ENCODE measurements around the gene NFATC1.

NFATC1 gene

DNA sequence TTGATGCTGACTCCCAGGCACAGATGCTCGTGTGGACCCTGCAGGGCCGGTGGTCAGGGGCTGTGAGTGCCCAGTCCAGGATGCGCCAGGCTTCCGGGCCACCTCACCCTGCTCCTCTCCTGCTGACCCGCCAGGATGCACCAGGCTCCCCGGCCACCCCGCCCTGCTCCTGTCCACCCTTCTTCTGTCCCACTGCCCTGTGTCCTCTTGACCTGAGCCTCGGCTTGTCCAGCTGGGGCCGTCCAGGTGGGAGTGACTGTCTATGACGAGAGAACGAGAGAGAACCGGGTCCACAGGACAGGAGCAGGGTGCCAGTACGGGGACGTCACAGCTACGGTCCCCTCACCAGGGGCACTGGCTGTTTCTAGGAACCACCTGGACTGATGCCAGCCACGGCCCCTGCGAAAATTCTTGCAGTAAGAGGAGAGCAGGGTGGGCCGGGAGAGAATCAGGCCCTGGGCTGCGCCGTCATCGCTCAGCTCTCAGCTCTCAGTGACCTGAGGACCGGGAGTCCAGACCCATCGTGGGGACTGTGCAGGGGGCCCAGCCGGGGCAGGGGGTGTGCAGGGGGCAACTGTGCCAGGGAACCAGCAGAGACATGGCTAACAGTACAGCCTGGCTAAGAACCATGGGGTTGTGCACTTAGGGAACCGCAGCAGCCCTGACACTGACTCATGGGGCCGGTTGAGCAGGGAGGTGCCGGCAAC is 12.9 kb upstream of the NFATC1 start:
- H3K27ac ChIP-seq, result no peak overlapping the region
- no peak for TF ChIP-seq ZFX (IDR thresholded peaks at IDR 0.05)
- TF ChIP-seq, protein P1, sequence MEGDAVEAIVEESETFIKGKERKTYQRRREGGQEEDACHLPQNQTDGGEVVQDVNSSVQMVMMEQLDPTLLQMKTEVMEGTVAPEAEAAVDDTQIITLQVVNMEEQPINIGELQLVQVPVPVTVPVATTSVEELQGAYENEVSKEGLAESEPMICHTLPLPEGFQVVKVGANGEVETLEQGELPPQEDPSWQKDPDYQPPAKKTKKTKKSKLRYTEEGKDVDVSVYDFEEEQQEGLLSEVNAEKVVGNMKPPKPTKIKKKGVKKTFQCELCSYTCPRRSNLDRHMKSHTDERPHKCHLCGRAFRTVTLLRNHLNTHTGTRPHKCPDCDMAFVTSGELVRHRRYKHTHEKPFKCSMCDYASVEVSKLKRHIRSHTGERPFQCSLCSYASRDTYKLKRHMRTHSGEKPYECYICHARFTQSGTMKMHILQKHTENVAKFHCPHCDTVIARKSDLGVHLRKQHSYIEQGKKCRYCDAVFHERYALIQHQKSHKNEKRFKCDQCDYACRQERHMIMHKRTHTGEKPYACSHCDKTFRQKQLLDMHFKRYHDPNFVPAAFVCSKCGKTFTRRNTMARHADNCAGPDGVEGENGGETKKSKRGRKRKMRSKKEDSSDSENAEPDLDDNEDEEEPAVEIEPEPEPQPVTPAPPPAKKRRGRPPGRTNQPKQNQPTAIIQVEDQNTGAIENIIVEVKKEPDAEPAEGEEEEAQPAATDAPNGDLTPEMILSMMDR (conservative IDR thresholded peaks at IDR 0.05), result no peak

DNA sequence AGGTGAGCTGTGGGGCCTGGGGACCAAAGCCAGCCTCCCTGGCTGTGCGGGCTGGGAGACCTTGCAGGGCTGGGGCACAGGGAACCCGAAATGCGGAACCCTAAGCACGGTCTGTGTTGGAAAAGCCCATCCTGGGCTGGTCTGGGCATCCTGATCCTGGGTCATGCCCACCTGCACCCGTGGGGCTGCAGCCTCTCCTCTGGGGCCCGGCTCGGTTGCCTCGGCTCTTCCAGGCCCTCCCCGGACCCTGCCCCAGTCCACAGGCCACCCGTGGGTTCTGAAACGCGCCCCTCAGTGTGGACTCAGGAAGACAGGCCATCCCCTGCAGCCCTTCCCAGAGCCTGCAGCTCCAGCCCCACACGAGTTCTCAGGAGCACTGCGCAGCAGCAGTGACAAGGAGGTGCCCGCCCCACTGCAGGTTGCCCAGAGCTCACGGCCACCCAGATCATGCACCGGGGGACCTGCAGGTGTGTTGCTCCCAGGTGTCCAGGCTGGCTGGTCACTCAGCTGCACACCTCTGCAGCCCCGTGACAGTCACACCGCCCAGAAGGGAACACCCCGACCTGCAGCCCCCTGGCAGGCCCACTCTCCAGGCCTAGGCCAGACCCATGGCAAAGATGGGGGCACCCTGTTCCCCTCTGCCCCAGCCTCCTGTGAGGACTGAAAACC is 12.2 kb upstream of the NFATC1 start:
- H3K27ac ChIP-seq, result no peak overlapping the region
- TF ChIP-seq, protein P1 (conservative IDR thresholded peaks at IDR 0.05), result no peak
- TF ChIP-seq ZFX (IDR thresholded peaks at IDR 0.05), result no peak

DNA sequence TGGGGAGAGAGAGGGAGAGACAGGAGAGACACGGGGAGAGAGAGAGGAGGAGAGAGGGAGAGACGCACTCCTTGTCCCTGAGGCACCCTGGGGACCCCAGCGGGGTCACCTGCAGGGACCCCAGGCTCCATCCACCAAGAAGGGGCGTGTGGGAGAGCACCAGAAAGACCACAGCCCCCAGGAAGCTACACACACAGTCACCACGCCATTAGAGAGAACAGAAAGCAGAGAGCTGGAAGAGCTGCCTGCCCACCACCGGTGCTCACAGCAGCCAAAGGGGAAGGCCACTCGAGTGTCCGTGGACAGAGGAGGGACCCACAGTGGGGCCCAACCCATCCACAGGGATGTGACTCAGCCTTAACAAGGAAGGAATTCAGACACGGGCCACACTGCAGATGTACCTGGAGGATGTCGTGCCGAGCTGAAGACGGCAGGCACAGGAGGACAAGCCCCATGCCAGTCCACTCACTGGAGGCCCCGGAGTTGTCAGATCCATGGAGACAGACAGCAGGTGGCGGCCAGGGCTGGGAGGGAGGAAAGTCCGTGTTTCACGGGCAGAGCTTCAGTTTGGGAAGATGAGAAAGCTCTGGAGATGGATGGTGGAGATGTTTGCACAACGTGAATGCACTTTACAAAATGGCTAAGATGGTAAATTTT is 11.5 kb upstream of the NFATC1 start:
- no peak for TF ChIP-seq ZFX (IDR thresholded peaks at IDR 0.05)
- TF ChIP-seq, protein P1 (conservative IDR thresholded peaks at IDR 0.05), result no peak
- no peak overlapping the region for H3K27ac ChIP-seq

DNA sequence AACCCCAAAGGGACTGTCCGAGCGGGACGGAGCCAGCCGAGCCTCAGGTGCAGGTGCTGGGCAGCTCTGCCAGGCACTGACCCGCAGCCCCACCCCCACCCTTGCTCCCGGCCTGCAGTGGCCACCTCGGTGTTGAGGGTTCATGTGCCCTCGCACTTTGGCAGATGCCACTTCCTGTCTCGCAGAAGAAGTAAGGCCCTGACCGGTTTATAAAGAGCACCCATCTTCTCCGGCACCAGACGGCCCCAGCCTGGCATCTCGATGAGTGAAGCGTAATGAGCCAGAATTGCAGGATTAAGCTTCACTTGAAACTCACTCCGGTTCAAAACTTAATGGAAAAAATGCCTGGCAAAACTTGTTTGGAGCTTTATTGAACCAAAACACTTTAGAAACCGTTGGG is 10.9 kb upstream of the NFATC1 start:
- TF ChIP-seq, protein P1 (conservative IDR thresholded peaks at IDR 0.05), result no peak
- no peak for TF ChIP-seq ZFX (IDR thresholded peaks at IDR 0.05)
- no peak overlapping the region for H3K27ac ChIP-seq

DNA sequence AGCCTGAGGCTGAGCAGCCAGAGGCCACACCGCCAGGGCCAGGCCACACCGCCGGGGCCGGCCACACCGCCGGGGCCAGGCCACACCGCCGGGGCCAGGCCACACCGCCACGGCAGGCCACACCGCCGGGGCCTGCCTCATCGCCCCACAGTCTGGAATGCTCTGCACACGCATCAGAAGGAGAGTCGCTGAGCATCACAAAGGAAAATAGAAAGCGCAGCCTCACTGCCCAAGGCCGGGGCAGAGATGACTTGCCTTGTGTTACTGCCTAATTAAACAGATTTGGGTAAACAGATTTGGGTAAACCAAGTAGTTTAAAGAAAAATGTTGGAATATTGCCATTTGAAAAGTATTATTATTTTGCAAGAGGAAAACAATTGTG is 10.4 kb upstream of the NFATC1 start:
- H3K27ac ChIP-seq, result no peak overlapping the region
- TF ChIP-seq ZFX (IDR thresholded peaks at IDR 0.05), result no peak
- TF ChIP-seq, protein P1 (conservative IDR thresholded peaks at IDR 0.05), result no peak

DNA sequence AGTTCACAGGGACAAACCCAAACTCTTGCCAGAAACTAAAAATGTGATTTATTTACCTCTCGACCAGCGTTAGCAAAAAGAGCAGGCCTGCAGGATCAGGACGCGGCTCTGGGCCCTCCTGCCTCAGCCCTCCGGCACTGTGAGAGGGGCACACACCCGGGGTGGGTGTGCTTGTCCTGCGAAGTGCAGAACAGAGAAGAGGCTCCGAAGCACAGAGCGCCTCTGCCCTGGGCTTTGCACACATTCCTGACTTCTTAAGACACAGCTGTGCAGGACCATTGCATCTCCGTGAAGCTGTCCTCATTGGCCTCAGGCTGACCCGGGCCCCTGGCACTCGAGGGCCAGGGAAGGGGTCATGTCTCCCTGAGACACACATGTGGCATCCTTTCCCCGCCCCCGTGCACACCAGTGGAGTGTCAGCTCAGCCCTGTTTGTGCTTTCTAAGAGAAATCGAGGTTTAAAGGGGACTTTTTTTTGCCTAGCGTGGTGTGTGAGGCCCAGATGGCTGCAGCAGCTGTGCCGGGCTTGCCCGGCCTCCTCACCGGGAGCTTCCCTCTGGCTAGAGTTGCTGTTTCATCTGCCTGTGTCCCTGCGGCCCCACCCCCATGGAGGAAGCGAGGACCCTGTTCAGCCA is 9.9 kb upstream of the NFATC1 start:
- no peak for TF ChIP-seq ZFX (IDR thresholded peaks at IDR 0.05)
- TF ChIP-seq, protein P1 (conservative IDR thresholded peaks at IDR 0.05), result no peak
- H3K27ac ChIP-seq, result no peak overlapping the region

DNA sequence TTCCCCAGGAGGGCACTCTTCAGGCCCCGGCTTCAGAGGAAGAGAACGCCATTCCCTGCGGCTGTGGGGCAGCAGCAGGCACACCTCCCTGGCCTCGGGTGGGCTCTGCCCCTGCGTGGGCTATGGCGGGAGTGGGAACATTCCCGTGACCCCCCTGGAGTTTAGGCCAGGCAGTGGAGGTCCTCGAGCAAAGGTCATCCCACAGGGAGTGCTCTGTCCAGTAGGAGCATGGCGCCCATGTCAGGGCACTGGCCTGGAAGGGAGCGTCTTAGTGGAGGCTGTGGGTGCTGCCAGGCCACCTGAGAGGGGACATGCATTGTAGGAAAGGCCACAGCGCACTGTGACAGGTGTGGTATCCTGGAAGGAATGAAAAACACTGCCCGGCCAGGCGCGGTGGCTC is 9.2 kb upstream of the NFATC1 start:
- H3K27ac ChIP-seq, result no peak overlapping the region
- TF ChIP-seq, protein P1 (conservative IDR thresholded peaks at IDR 0.05), result no peak
- no peak for TF ChIP-seq ZFX (IDR thresholded peaks at IDR 0.05)

Data from C4-2B (cell line).